Right kidney (tissue), 1 donor: ENCODE data around the gene GAR1.
"Not testable (repeated sequence)": the region's sequence is repeated elsewhere in the genome, so short reads cannot be mapped to it uniquely, and the experiment has no call there.

ENCODE experiments used
- DNase-seq: peaks from one replicate; pipeline ENCODE4 v3.0.0-alpha.2; 2016

GAR1 gene

DNA sequence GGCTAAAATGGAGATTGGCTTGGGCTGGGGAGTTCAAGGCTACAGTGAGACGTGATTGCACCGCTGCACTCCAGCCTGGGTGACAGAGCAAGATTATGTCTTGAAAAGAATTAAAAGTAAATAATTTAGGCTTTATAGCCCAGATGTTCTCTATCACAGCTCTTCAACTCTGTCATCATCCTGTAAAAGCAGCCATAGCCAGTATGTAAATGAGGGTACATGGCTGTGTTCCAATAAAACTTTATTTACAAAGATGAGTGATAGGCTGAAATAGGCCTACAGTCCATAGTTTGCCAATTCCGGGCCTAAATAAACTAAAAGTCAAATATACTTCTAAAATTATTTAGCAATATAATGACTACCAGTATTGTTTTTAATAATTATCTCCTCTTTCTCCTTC lies 21.4 kb downstream of the GAR1 start:
- DNase-seq: no peak

GRCh38 chr4:109846395-109847098 lies 31.0 kb downstream of the GAR1 start:
- no peak for DNase-seq

DNA sequence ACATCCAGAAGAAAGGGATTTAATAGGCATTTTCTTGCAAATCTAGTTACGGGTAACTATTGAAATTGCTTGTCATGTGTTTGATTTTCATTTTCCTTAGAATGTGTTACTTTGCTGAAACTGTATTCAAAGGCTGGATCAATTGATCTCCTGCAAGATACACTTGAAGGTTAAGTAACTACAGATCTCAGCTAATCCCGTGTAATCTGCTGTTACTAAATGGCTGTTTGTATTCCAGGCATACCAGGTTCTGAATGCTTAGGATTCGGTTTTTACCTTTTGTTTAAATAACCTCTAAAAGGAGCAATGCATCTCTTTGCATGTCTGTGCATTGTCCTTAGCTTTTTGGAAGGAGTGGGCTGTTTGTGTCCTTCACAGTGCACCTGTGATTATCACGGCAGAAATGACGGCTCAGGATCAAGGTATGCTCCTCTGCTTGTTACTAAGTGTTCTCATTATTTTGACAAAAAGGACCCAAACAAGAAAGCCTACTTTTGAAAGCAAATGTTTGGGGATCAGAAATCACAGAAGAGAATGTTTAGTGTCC lies 32.4 kb downstream of the GAR1 start, which contains the start of gene LRIT3:
Gene LRIT3 (plus strand): TSS at position 212 of the 547 bp plus-strand sequence. CDS start 95 bp downstream, at position 307.
- DNase-seq: no peak

GRCh38 chr4:109848501-109848900 lies 32.9 kb downstream of the GAR1 start:
- no peak for DNase-seq

- DNase-seq: no peak
Observed at GRCh38 chr4:109850601-109851000, 35.0 kb downstream of the GAR1 start.

DNA sequence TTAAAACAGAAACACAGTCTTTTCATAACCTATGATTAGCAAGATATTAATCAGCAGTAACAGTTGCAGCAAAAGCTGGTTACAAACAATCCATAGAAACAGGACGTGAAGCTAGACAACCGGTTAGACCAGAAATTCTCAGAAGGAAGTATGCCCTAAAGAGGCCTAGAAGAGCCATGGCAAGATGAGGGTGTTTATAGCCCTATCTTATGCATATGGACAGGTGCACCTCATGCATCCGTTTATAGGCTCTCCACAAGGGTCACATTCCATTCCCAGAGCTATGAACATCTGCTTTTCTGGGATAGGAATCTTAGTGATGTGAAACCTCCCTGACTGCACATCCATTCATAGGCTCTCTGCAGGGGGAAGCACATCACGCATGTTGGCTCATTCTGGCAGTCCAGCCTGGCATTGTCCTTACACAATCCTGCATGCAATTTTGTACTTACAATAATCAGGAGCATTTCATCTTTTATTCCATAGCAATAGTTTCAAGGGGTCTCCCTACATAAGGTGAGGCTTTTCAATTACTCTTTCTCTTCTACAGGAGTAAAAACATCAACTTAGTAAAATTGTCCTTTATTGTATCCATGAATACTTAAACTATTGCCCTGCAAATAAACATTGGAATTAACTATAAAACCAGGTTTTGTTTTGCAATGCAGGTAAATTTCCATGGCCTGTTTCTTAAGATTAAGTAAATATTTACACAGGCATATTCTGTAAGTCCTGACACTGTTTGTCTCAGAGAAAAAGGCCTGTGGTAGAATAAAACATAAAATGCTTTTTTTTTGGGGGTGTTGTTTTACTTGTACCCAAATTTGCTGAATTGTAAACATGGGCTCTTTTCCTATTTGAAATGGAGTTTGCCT lies 44.1 kb downstream of the GAR1 start:
- DNase-seq: not testable (repeated sequence)

DNA sequence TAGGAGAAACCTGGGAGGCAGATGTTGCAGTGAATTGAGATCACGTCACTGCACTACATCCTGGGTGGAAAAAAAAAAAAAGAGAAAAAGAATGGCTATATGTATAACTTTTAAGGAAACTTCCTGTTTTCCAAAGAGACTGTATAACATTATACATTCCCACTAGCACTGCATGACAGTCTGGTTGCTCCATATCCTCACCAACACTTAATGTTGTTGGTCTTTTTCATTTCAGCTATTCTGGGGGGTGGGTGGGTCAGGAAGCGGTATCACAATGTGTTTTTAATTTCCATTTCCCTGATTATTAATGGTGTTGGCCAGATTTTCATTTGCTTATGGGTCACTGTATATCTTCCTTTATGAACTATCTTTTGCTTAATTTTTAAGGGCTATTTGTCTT lies 45.7 kb downstream of the GAR1 start:
- no peak for DNase-seq

GRCh38 chr4:109861916-109862511 lies 46.5 kb downstream of the GAR1 start:
- DNase-seq: no peak

DNA sequence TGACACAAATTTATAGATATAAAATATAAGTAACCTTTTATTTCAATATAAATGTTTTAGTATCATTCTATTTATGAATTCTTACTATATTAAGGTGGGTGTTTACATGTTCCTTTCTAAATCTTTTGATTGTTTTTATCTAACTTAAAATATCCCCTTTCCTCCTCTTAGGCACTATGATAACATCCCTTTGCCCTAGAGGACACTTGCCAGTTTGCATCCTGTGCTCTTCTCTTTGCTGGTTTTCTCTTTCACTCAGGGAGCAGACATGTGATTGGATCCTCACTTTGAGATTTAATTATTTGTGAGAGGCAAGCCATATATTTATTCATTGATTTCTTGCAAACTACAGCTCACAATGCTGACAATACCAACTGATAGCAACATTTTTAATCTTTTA lies 48.6 kb downstream of the GAR1 start:
- DNase-seq: no peak

GRCh38 chr4:109870061-109870460 lies 54.5 kb downstream of the GAR1 start:
- DNase-seq: no peak

GRCh38 chr4:109872065-109872464 lies 56.5 kb downstream of the GAR1 start:
- DNase-seq: no peak

GRCh38 chr4:109872950-109873656 lies 57.5 kb downstream of the GAR1 start:
- DNase-seq: no peak

DNA sequence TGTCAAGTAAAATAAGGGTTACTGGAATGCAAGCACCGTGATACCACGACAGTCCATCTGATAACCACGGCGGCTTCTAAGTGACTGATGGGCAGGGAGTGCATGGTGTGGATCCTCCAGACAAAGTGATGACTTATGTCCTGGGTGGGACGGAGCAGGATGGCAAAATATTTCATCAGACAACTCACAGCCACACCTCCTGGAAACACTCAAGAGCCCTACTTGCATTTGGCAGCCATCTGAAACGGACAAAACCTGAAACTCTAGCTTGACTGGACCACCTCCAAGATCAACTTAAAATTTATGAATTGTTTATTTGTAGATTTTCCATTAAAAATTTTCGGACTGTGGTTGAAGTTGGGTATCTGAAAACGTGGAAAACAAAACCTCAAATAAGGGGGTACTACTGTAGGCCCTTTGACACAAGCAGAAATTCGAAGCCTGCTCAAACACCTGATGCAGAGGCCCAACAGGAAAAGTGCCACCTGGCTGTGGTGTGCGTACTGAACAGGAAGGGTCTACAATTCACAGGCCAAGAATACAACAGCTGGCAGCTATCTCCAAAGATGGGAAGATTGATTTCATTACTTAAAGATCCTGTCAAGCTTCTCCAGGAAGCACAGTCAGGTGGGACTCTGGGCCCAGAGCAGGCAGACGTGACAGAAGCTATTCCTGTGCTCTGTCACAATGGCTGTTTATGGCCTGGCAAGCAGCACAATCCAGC lies 58.4 kb downstream of the GAR1 start:
- DNase-seq: no peak
